ENCODE data around the gene MGLL.

DNA sequence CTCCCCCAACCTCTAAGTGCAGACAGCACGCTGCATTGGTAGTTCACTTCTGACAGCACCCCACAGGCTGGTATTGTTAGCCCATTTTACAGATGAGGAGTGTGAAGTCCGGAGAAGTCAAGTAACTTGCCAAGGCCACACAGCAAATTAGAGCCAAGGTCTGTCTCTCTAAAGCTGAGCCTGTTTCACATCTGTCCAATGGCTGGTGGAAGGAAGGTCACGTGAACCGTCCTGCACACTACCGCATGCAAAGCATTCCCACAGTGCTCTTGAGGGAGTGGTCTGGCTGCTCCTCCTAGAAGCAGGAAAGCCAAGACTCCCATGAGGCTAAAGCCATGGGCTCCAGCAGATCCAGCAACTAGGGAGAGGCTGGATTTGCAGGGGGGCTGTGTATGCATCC, 50.0 kb downstream of the MGLL start:
- TF ChIP-seq, protein P1, sequence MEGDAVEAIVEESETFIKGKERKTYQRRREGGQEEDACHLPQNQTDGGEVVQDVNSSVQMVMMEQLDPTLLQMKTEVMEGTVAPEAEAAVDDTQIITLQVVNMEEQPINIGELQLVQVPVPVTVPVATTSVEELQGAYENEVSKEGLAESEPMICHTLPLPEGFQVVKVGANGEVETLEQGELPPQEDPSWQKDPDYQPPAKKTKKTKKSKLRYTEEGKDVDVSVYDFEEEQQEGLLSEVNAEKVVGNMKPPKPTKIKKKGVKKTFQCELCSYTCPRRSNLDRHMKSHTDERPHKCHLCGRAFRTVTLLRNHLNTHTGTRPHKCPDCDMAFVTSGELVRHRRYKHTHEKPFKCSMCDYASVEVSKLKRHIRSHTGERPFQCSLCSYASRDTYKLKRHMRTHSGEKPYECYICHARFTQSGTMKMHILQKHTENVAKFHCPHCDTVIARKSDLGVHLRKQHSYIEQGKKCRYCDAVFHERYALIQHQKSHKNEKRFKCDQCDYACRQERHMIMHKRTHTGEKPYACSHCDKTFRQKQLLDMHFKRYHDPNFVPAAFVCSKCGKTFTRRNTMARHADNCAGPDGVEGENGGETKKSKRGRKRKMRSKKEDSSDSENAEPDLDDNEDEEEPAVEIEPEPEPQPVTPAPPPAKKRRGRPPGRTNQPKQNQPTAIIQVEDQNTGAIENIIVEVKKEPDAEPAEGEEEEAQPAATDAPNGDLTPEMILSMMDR (IDR thresholded peaks at IDR 0.05), result no peak
- TF ChIP-seq POLR2AphosphoS5 (IDR thresholded peaks at IDR 0.05), result no peak
- no peak for TF ChIP-seq POLR2A (IDR thresholded peaks at IDR 0.05)
- no peak for TF ChIP-seq EP300 (IDR thresholded peaks at IDR 0.05)

Measured in suprapubic skin (tissue), 4 donors.